H1 (cell line): Measurements from ENCODE around the gene PTBP1.

ENCODE experiments used
- CHD2 ChIP-seq: IDR thresholded peaks from 2 replicates; pipeline ENCODE4 v1.6.1; 2012; ENCODE audit warnings: low read length, improper control_type of control experiment
- EP300 ChIP-seq, 2 experiments: IDR thresholded peaks; 1 replicate in 1 of 2; 2 replicates in 1 of 2; pipeline ENCODE4 v1.6.1; 2011 to 2012; ENCODE audit warnings: low read depth in 2 of 2, low read length in 2 of 2, mild to moderate bottlenecking in 2 of 2, borderline replicate concordance in 1 of 2, inconsistent platforms in 1 of 2, moderate library complexity in 1 of 2
- EZH2 ChIP-seq: fragments of 200-600 bp; sonication (generic); IDR thresholded peaks from 2 replicates; pipeline ENCODE4 v1.7.1; 2012; ENCODE audit warnings: low read depth, mild to moderate bottlenecking, moderate library complexity, low read length, inconsistent platforms; ENCODE audit not compliant: severe bottlenecking
- GTF2F1 ChIP-seq: IDR thresholded peaks from 2 replicates; pipeline ENCODE4 v1.6.1; 2012; ENCODE audit warnings: low read depth, low read length, improper control_type of control experiment, borderline replicate concordance
- MAX ChIP-seq: IDR thresholded peaks from 2 replicates; pipeline ENCODE4 v1.6.1; 2012; ENCODE audit warnings: inconsistent platforms
- NRF1 ChIP-seq: IDR thresholded peaks from 2 replicates; pipeline ENCODE4 v1.6.1; 2011; ENCODE audit warnings: mild to moderate bottlenecking, low read depth, low read length, improper control_type of control experiment
- RFX5 ChIP-seq: IDR thresholded peaks from 2 replicates; pipeline ENCODE4 v1.6.1; 2011; ENCODE audit warnings: low read depth, low read length, improper control_type of control experiment, borderline replicate concordance
- RNF2 ChIP-seq: fragments of 200-900, 300-1000 bp; sonication (generic); IDR thresholded peaks from 2 replicates; pipeline ENCODE4 v1.7.1; 2016; ENCODE audit warnings: borderline replicate concordance, low read depth, mild to moderate bottlenecking, antibody characterized with exemption, low read length; ENCODE audit not compliant: poor library complexity, severe bottlenecking; ENCODE audit errors: missing control alignments
- RXRA ChIP-seq: IDR thresholded peaks from 2 replicates; pipeline ENCODE4 v1.6.1; 2011; ENCODE audit warnings: low read depth, mild to moderate bottlenecking, low read length, moderate library complexity; ENCODE audit not compliant: insufficient read depth
- TAF1 ChIP-seq: IDR thresholded peaks from 2 replicates; pipeline ENCODE4 v1.6.1; 2011; ENCODE audit warnings: mild to moderate bottlenecking, low read depth, low read length
- TBP ChIP-seq: IDR thresholded peaks from 2 replicates; pipeline ENCODE4 v1.6.1; 2011; ENCODE audit warnings: low read depth, low read length, improper control_type of control experiment
- TF ChIP-seq, protein P1 (sequence below), 3 experiments: IDR thresholded peaks; 1 replicate in 2 of 3; 2 replicates in 1 of 3; pipeline versions ENCODE4 v1.5.1 to v1.6.1; 2011; ENCODE audit warnings: low read length in 3 of 3, mild to moderate bottlenecking in 3 of 3, inconsistent platforms in 2 of 3, low read depth in 1 of 3, moderate library complexity in 1 of 3; ENCODE audit not compliant: insufficient read depth in 1 of 3; ENCODE audit errors: control extremely low read depth in 1 of 3

DNA sequence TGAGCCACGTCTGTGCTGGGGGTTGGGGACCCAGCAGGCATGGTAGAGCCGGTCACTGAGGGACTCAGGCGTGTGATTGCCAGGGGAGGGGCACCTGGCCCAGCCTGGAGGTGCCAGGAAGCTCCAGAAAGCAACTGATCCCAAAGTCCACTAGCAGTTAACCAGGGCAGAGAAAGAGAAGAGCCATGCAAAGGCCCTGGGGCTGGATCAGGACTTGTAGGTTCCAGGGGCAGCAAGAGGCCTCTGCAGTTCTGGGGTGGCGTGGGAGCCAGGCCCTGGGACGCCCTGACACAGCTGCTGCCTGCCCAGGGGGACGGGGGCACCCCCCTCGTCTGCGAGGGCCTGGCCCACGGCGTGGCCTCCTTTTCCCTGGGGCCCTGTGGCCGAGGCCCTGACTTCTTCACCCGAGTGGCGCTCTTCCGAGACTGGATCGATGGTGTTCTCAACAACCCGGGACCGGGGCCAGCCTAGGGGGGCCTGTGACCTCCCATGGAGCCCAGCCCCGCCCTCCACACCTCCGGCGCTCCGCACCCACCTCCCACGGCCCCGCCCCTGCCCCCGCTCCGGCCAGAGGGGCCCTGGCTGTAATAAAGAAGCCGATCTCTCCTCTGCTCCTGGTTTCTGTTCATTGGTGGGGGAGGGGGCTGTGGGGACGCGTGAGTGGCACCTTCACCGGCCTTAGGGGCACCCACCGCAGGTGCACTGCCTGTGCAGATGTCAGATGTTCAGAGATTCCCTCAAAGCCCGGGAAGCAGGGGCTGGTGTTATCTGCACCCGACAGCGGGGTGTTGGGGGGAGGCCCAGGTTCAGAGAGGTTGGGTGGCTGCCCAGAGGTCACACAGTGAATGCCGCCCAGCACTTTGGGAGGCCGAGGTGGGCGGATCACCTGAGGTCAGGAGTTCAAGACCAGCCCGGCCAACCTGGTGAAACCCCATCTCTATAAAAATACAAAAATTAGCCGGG lies 34.4 kb downstream of the PTBP1 start:
- TF ChIP-seq GTF2F1, result no peak
- TF ChIP-seq TAF1, result no peak
- TF ChIP-seq RXRA, result no peak
- TF ChIP-seq, protein P1, sequence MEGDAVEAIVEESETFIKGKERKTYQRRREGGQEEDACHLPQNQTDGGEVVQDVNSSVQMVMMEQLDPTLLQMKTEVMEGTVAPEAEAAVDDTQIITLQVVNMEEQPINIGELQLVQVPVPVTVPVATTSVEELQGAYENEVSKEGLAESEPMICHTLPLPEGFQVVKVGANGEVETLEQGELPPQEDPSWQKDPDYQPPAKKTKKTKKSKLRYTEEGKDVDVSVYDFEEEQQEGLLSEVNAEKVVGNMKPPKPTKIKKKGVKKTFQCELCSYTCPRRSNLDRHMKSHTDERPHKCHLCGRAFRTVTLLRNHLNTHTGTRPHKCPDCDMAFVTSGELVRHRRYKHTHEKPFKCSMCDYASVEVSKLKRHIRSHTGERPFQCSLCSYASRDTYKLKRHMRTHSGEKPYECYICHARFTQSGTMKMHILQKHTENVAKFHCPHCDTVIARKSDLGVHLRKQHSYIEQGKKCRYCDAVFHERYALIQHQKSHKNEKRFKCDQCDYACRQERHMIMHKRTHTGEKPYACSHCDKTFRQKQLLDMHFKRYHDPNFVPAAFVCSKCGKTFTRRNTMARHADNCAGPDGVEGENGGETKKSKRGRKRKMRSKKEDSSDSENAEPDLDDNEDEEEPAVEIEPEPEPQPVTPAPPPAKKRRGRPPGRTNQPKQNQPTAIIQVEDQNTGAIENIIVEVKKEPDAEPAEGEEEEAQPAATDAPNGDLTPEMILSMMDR (IDR thresholded peaks at IDR 0.05; ENCODE audit: control extremely low read depth in 1 of 3, insufficient read depth in 1 of 3, low read depth in 1 of 3, low read length in 3 of 3), result no peak
- no peak for TF ChIP-seq NRF1
- no peak for TF ChIP-seq RNF2
- TF ChIP-seq TBP, result no peak
- no peak for TF ChIP-seq EP300 (IDR thresholded peaks at IDR 0.05; ENCODE audit: borderline replicate concordance in 1 of 2, low read depth in 2 of 2, low read length in 2 of 2)
- no peak for TF ChIP-seq RFX5
- TF ChIP-seq MAX, result no peak
- TF ChIP-seq CHD2, result no peak
- TF ChIP-seq EZH2, result no peak
